ENCODE data around the gene BPIFB1. TPM values are rescaled to one million over a fixed set of nuclear protein-coding genes. Genes with fewer than 3 reads are reported as not detected.

Gene BPIFB1
- total and polyA plus RNA-seq, 2 donors from 2014 or later, result not detected

DNA sequence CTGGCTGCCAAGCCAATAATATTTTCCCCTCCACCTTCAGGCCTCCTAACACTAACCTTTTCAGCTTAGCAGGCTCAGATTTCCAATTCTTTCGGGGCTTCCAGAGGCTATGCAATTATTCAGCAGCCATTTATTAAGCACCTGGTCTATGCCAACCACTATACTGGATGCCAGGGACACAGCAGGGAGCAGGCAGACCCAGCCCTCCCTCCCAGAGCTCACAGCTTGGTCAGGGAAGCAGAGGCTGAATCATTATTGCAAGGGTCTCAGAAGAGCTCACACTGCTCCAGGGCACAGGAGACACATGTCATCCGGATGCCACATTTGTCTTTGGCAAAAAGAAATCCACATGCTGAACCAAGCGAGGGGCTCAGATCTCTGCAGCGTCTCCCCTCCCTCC, 1.3 kb downstream of the BPIFB1 start:
- intact Hi-C loops (cut with DNase I), result no loop called here
- no peaks in the 10 kb centered on the region for H3K27me3 ChIP-seq (ENCODE audit: control insufficient read depth, insufficient read depth, low read length)

GRCh38 chr20:33284937-33285336, 1.9 kb downstream of the BPIFB1 start:
- H3K4me3 ChIP-seq (ENCODE audit: low read length in 3 of 3), result no peak overlapping the region
- intact Hi-C loops (cut with DNase I), result no loop called here
- no peak for DNase-seq
- no peaks in the 10 kb centered on the region for H3K4me1 ChIP-seq (ENCODE audit: control insufficient read depth in 2 of 3, insufficient read depth in 2 of 3, low read depth in 1 of 3, low read length in 3 of 3)
- no peak for FAIRE-seq
- H3K27me3 ChIP-seq (ENCODE audit: control insufficient read depth, insufficient read depth, low read length), result no peaks in the 10 kb centered on the region
- no peaks in the 10 kb centered on the region for H3K36me3 ChIP-seq (ENCODE audit: control insufficient read depth in 2 of 3, insufficient read depth in 3 of 3, low read length in 3 of 3)
- no peak overlapping the region for H3K9ac ChIP-seq (ENCODE audit: low read length in 3 of 3)
- no peak overlapping the region for H3K27ac ChIP-seq (ENCODE audit: low read depth in 2 of 2, low read length in 2 of 2)
- no peaks in the 10 kb centered on the region for H3K9me3 ChIP-seq (ENCODE audit: control insufficient read depth in 2 of 3, insufficient read depth in 1 of 3, low read length in 3 of 3)
- TF ChIP-seq, protein P1, sequence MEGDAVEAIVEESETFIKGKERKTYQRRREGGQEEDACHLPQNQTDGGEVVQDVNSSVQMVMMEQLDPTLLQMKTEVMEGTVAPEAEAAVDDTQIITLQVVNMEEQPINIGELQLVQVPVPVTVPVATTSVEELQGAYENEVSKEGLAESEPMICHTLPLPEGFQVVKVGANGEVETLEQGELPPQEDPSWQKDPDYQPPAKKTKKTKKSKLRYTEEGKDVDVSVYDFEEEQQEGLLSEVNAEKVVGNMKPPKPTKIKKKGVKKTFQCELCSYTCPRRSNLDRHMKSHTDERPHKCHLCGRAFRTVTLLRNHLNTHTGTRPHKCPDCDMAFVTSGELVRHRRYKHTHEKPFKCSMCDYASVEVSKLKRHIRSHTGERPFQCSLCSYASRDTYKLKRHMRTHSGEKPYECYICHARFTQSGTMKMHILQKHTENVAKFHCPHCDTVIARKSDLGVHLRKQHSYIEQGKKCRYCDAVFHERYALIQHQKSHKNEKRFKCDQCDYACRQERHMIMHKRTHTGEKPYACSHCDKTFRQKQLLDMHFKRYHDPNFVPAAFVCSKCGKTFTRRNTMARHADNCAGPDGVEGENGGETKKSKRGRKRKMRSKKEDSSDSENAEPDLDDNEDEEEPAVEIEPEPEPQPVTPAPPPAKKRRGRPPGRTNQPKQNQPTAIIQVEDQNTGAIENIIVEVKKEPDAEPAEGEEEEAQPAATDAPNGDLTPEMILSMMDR (IDR thresholded peaks at IDR 0.05; ENCODE audit: borderline replicate concordance, extremely low read depth, insufficient read depth), result no peak

More for the DNA sequence above, 1.3 kb downstream of the BPIFB1 start:
- Histone ChIP-seq H3K36me3 (ENCODE audit: control insufficient read depth in 2 of 3, insufficient read depth in 3 of 3, low read length in 3 of 3) (no peaks in the 10 kb centered on the region), H3K4me1 (ENCODE audit: control insufficient read depth in 2 of 3, insufficient read depth in 2 of 3, low read depth in 1 of 3, low read length in 3 of 3) (no peaks in the 10 kb centered on the region), H3K4me3 (ENCODE audit: low read length in 3 of 3) (no peak overlapping the region), H3K9ac (ENCODE audit: low read length in 3 of 3) (no peak overlapping the region), H3K27ac (ENCODE audit: low read depth in 2 of 2, low read length in 2 of 2) (no peak overlapping the region), H3K9me3 (ENCODE audit: control insufficient read depth in 2 of 3, insufficient read depth in 1 of 3, low read length in 3 of 3) (no peaks in the 10 kb centered on the region)
- TF ChIP-seq, protein P1 (IDR thresholded peaks at IDR 0.05; ENCODE audit: borderline replicate concordance, extremely low read depth, insufficient read depth), result no peak
- FAIRE-seq, result no peak
- peak in 1 of 5 donors; percentile 2 for DNase-seq

- no peak overlapping the region for H3K4me3 ChIP-seq (ENCODE audit: low read length in 3 of 3)
- no peaks in the 10 kb centered on the region for H3K27me3 ChIP-seq (ENCODE audit: control insufficient read depth, insufficient read depth, low read length)
- H3K9ac ChIP-seq (ENCODE audit: low read length in 3 of 3), result no peak overlapping the region
- FAIRE-seq, result no peak
- peak in 1 of 5 donors; percentile 52 for DNase-seq
- intact Hi-C loops (cut with DNase I), result no loop called here
- TF ChIP-seq, protein P1 (IDR thresholded peaks at IDR 0.05; ENCODE audit: borderline replicate concordance, extremely low read depth, insufficient read depth), result no peak
- H3K9me3 ChIP-seq (ENCODE audit: control insufficient read depth in 2 of 3, insufficient read depth in 1 of 3, low read length in 3 of 3), result no peaks in the 10 kb centered on the region
- no peak overlapping the region for H3K27ac ChIP-seq (ENCODE audit: low read depth in 2 of 2, low read length in 2 of 2)
- no peaks in the 10 kb centered on the region for H3K36me3 ChIP-seq (ENCODE audit: control insufficient read depth in 2 of 3, insufficient read depth in 3 of 3, low read length in 3 of 3)
- no peaks in the 10 kb centered on the region for H3K4me1 ChIP-seq (ENCODE audit: control insufficient read depth in 2 of 3, insufficient read depth in 2 of 3, low read depth in 1 of 3, low read length in 3 of 3)
Measured at GRCh38 chr20:33285861-33286495, 3.0 kb downstream of the BPIFB1 start.

DNA sequence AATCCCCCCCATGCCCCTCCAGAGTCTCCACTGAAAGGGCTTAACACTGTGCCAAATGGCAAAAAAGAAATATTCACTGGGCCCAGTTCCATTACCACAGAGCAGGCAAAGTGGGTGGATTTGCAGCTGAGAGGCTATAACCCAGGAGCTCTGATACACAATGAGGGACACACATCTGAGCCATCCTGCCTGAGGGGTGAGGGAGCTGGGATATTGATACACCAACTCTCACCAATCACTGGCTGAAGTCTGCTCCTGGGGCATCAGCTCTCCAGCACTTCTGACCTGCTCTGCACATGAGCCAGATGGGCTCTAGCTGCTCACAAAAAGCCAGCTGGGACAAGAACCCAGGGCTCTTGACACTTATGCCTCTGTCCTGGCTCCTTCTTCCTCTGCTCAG, 4.9 kb downstream of the BPIFB1 start:
- no peaks in the 10 kb centered on the region for H3K27me3 ChIP-seq (ENCODE audit: control insufficient read depth, insufficient read depth, low read length)
- H3K9me3 ChIP-seq (ENCODE audit: control insufficient read depth in 2 of 3, insufficient read depth in 1 of 3, low read length in 3 of 3), result no peaks in the 10 kb centered on the region
- H3K9ac ChIP-seq (ENCODE audit: low read length in 3 of 3), result no peak overlapping the region
- no peaks in the 10 kb centered on the region for H3K36me3 ChIP-seq (ENCODE audit: control insufficient read depth in 2 of 3, insufficient read depth in 3 of 3, low read length in 3 of 3)
- H3K4me1 ChIP-seq (ENCODE audit: control insufficient read depth in 2 of 3, insufficient read depth in 2 of 3, low read depth in 1 of 3, low read length in 3 of 3), result no peaks in the 10 kb centered on the region
- no peak overlapping the region for H3K27ac ChIP-seq (ENCODE audit: low read depth in 2 of 2, low read length in 2 of 2)
- FAIRE-seq (no peak), DNase-seq (peak in 1 of 5 donors; percentile 17)
- TF ChIP-seq, protein P1 (IDR thresholded peaks at IDR 0.05; ENCODE audit: borderline replicate concordance, extremely low read depth, insufficient read depth), result no peak
- no peak overlapping the region for H3K4me3 ChIP-seq (ENCODE audit: low read length in 3 of 3)
- intact Hi-C loops (cut with DNase I), result no loop called here
